ENCODE results near the gene IKZF3.

The IKZF3 gene

GRCh38 chr17:39868554-39868942 is 4.4 kb upstream of the IKZF3 start:
- no peaks in the 10 kb centered on the region for H3K36me3 ChIP-seq (ENCODE audit: insufficient read depth)
- no peak for TF ChIP-seq CTCF (conservative IDR thresholded peaks at IDR 0.05; ENCODE audit: low read depth, low read length)
- H3K9ac ChIP-seq: peak overlapping the region; percentile 82; the same call in 1 of the 2 replicates
- no peaks in the 10 kb centered on the region for H4K20me1 ChIP-seq (ENCODE audit: insufficient read depth)
- peak overlapping the region; percentile 92; the same call in 1 of the 2 replicates for H3K4me2 ChIP-seq
- H3K4me3 ChIP-seq (IDR thresholded peaks at IDR 0.05; ENCODE audit: insufficient read depth, low read depth, low read length): no peak overlapping the region
- no peak overlapping the region for H2AFZ ChIP-seq (ENCODE audit: low read depth)
- H3K27me3 ChIP-seq (ENCODE audit: insufficient read depth, low read depth): no peaks in the 10 kb centered on the region
- peaks cover 18% of the 10 kb centered on the region for H3K79me2 ChIP-seq (ENCODE audit: insufficient read depth, low read depth)
- peaks cover 56% of the 10 kb centered on the region for H3K4me1 ChIP-seq (ENCODE audit: low read depth, poor library complexity, severe bottlenecking)
- H3K27ac ChIP-seq: peak overlapping the region; percentile 95

- Histone ChIP-seq H3K36me3 (ENCODE audit: insufficient read depth) (no peaks in the 10 kb centered on the region), H3K27ac (peak within 1 kb of the TSS; percentile 95), H3K79me2 (ENCODE audit: insufficient read depth, low read depth) (peaks cover 24% of the 10 kb centered on the region), H3K9ac (peak within 1 kb of the TSS; percentile 82), H3K27me3 (ENCODE audit: insufficient read depth, low read depth) (no peaks in the 10 kb centered on the region), H3K4me1 (ENCODE audit: low read depth, poor library complexity, severe bottlenecking) (peaks cover 56% of the 10 kb centered on the region), H2AFZ (ENCODE audit: low read depth) (peak within 1 kb of the TSS; percentile 71), H4K20me1 (ENCODE audit: insufficient read depth) (no peaks in the 10 kb centered on the region), H3K4me3 (IDR thresholded peaks at IDR 0.05; ENCODE audit: insufficient read depth, low read depth, low read length) (peak within 1 kb of the TSS; percentile 20), H3K4me2 (peak within 1 kb of the TSS; percentile 92)
- TF ChIP-seq CTCF (conservative IDR thresholded peaks at IDR 0.05; ENCODE audit: low read depth, low read length): no peak
Measured at GRCh38 chr17:39867880-39868553, 3.9 kb upstream of the IKZF3 start, which contains the start of gene ZPBP2. TSS of gene ZPBP2 (plus strand) at chr17:39868202. CDS start at chr17:39868355, 153 bp downstream.

DNA sequence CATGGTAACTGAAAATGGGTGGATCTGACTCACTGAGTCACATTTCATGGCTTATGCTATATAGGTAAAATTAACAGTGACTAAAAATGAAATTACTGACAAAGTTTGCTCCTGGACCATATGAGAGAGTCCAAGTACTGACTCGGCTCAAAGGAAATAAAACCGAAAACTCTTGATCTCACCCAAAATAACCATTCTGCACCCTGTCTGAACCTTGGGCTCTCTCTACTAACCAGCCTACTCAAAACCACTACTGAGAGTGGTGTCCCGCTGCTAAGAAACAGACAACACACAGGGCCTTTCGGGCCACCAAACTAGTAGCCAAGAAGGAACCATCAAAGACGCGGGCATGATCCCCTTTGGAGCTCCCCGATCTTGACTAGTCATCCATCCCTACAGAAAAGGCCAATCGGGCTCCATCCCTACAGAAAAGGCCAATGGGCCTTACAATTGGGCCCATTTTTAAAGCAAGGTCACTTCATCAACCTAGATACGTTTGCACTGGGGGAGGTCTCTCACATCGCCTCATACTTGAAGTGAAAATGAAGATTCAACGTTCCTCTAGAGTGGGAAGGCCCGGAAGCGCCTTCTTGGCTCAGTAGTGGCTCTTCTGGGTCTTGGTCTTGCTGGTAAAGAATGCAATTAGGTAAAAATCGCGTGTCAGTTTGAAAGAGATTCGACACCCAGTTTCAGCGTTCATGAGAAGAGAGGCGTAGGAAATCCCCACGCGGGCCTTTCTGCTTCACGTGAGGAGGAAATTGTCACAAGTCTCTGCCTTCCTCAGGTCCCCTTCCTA is 3.2 kb upstream of the IKZF3 start:
- Histone ChIP-seq H2AFZ (ENCODE audit: low read depth) (peak overlapping the region; percentile 71), H3K27me3 (ENCODE audit: insufficient read depth, low read depth) (no peaks in the 10 kb centered on the region), H3K4me2 (peak overlapping the region; percentile 92), H3K9ac (peak overlapping the region; percentile 82), H3K79me2 (ENCODE audit: insufficient read depth, low read depth) (peaks cover 31% of the 10 kb centered on the region), H3K36me3 (ENCODE audit: insufficient read depth) (no peaks in the 10 kb centered on the region), H3K4me3 (IDR thresholded peaks at IDR 0.05; ENCODE audit: insufficient read depth, low read depth, low read length) (peak overlapping the region; percentile 20), H3K4me1 (ENCODE audit: low read depth, poor library complexity, severe bottlenecking) (peaks cover 56% of the 10 kb centered on the region), H4K20me1 (ENCODE audit: insufficient read depth) (no peaks in the 10 kb centered on the region), H3K27ac (peak overlapping the region; percentile 95)
- TF ChIP-seq CTCF (conservative IDR thresholded peaks at IDR 0.05; ENCODE audit: low read depth, low read length): no peak

- TF ChIP-seq CTCF (conservative IDR thresholded peaks at IDR 0.05; ENCODE audit: low read depth, low read length): no peak
- H4K20me1 ChIP-seq (ENCODE audit: insufficient read depth): no peaks in the 10 kb centered on the region
- H3K27ac ChIP-seq: peak overlapping the region; percentile 95
- no peaks in the 10 kb centered on the region for H3K27me3 ChIP-seq (ENCODE audit: insufficient read depth, low read depth)
- peak overlapping the region; percentile 92 for H3K4me2 ChIP-seq
- peaks cover 42% of the 10 kb centered on the region for H3K79me2 ChIP-seq (ENCODE audit: insufficient read depth, low read depth)
- H3K4me3 ChIP-seq (IDR thresholded peaks at IDR 0.05; ENCODE audit: insufficient read depth, low read depth, low read length): no peak overlapping the region
- peaks cover 53% of the 10 kb centered on the region for H3K4me1 ChIP-seq (ENCODE audit: low read depth, poor library complexity, severe bottlenecking)
- no peak overlapping the region for H2AFZ ChIP-seq (ENCODE audit: low read depth)
- H3K36me3 ChIP-seq (ENCODE audit: insufficient read depth): no peaks in the 10 kb centered on the region
- peak overlapping the region; percentile 99; the same call in 1 of the 2 replicates for H3K9ac ChIP-seq
Measured at GRCh38 chr17:39866013-39866730, 2.1 kb upstream of the IKZF3 start.
